OCI-LY1 (cell line): ENCODE measurements around the gene CD248.
A peak's percentile ranks its signal among the peaks of the same experiment; 100 is the strongest.

ENCODE experiments used
- H2AFZ ChIP-seq: fragments of 200-600 bp; sonication (generic), shearing (Covaris generic); 2 replicates; pipeline ENCODE4 v1.6.0; 2014; ENCODE audit warnings: antibody characterized with exemption, mild to moderate bottlenecking, low read length
- H3F3A ChIP-seq: fragments of 200-600 bp; sonication (generic), shearing (Covaris generic); 2 replicates; pipeline ENCODE4 v1.6.0; 2014; ENCODE audit warnings: mild to moderate bottlenecking, antibody characterized with exemption, low read length, moderate library complexity; ENCODE audit not compliant: insufficient read depth
- H3K27ac ChIP-seq: fragments of 200-600 bp; sonication (generic); 2 replicates; pipeline ENCODE4 v1.5.1; 2014; ENCODE audit warnings: low read length, mixed run types, mild to moderate bottlenecking, low read depth; ENCODE audit not compliant: poor library complexity, severe bottlenecking
- H3K27me3 ChIP-seq: fragments of 200-600 bp; sonication (generic); 2 replicates; pipeline ENCODE4 v1.6.0; 2014; ENCODE audit warnings: antibody characterized with exemption, mild to moderate bottlenecking, low read length, moderate library complexity; ENCODE audit not compliant: insufficient read depth
- H3K36me3 ChIP-seq: fragments of 200-600 bp; sonication (generic); 2 replicates; pipeline ENCODE4 v1.6.1; 2014; ENCODE audit warnings: mild to moderate bottlenecking, antibody characterized with exemption, low read length, moderate library complexity, mixed read lengths; ENCODE audit not compliant: insufficient read depth
- H3K4me1 ChIP-seq: fragments of 200-600 bp; sonication (generic); 2 replicates; pipeline ENCODE4 v1.5.1; 2014; ENCODE audit warnings: mild to moderate bottlenecking, low read length, moderate library complexity; ENCODE audit not compliant: insufficient read depth, severe bottlenecking
- H3K4me2 ChIP-seq: fragments of 200-600 bp; sonication (generic), shearing (Covaris generic); 2 replicates; pipeline ENCODE4 v1.6.1; 2014; ENCODE audit warnings: low read length
- H3K4me3 ChIP-seq: fragments of 200-600 bp; sonication (generic); 2 replicates; pipeline ENCODE4 v1.5.1; 2014; ENCODE audit warnings: low read length, low read depth, mild to moderate bottlenecking, mixed read lengths; ENCODE audit not compliant: poor library complexity, severe bottlenecking
- H3K79me2 ChIP-seq: fragments of 200-600 bp; shearing (Covaris generic); 2 replicates; pipeline ENCODE4 v1.6.1; 2016; ENCODE audit warnings: mixed run types, low read length, mixed read lengths; ENCODE audit not compliant: insufficient read depth
- H3K9ac ChIP-seq: fragments of 200-600 bp; sonication (generic), shearing (Covaris generic); 2 replicates; pipeline ENCODE4 v1.6.1; 2014; ENCODE audit warnings: mild to moderate bottlenecking, low read length, mixed read lengths
- H3K9me2 ChIP-seq: fragments of 200-600 bp; sonication (generic), shearing (Covaris generic); 2 replicates; pipeline ENCODE4 v1.6.1; 2014; ENCODE audit warnings: low read depth, mild to moderate bottlenecking, low read length, mixed read lengths
- H3K9me3 ChIP-seq: fragments of 200-600 bp; shearing (Covaris generic); 2 replicates; pipeline ENCODE4 v1.6.1; 2014; ENCODE audit warnings: low read length, mixed read lengths
- H4K20me1 ChIP-seq: fragments of 200-600 bp; sonication (generic), shearing (Covaris generic); 2 replicates; pipeline ENCODE4 v1.6.0; 2016; ENCODE audit warnings: mild to moderate bottlenecking, low read length; ENCODE audit not compliant: insufficient read depth
- CTCF ChIP-seq: fragments of 200-600 bp; sonication (generic), shearing (Covaris generic); IDR thresholded peaks from 2 replicates; pipeline ENCODE4 v1.5.1; 2017; ENCODE audit warnings: mild to moderate bottlenecking, antibody characterized with exemption, low read length, moderate library complexity, mixed read lengths
- EZH2 ChIP-seq: fragments of 200-600 bp; sonication (generic), shearing (Covaris generic); IDR thresholded peaks from 2 replicates; pipeline ENCODE4 v1.8.0; 2017; ENCODE audit warnings: borderline replicate concordance, mixed run types, mild to moderate bottlenecking, antibody characterized with exemption, low read length, moderate library complexity, mixed read lengths

Gene CD248

GRCh38 chr11:66281776-66282467 is 34.9 kb downstream of the CD248 start:
- Histone ChIP-seq H3K9me2 (no peaks in the 10 kb centered on the region), H3K36me3 (no peaks in the 10 kb centered on the region; the same call in 1 of the 2 replicates), H3K4me2 (peak overlapping the region; percentile 8; the same call in 1 of the 2 replicates), H2AFZ (no peak overlapping the region), H3K4me3 (no peak overlapping the region), H4K20me1 (no peaks in the 10 kb centered on the region), H3K9ac (no peak overlapping the region), H3K9me3 (no peaks in the 10 kb centered on the region), H3K27ac (no peak overlapping the region), H3K79me2 (no peaks in the 10 kb centered on the region), H3F3A (0 out of 2 replicates have a peak, but pooled peaks cover 5% of the 10 kb centered on the region), H3K27me3 (no peaks in the 10 kb centered on the region), H3K4me1 (peaks cover 18% of the 10 kb centered on the region)
- TF ChIP-seq EZH2 (no peak), CTCF (no peak)

DNA sequence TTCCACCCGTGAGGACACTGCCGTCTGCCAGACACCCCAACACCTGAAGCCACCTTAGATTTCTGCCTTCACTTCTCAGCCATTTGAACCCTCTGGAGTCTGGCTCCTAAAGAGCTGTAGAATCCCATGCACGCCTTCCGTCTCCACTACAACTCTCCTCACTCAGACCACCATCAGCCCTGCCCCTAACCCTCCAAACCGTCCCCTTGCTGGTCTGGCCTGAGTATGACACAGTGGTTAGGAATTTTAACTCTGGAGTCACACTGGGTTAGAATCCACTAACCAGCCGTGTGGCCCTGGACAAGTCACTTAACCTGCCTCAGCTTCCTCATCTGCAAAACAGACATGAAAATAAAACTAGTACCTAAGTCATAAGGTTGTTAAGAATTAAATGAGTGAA is 35.8 kb downstream of the CD248 start:
- H3K4me2 ChIP-seq: no peak overlapping the region
- H3K9me2 ChIP-seq: no peaks in the 10 kb centered on the region
- no peak overlapping the region for H3K9ac ChIP-seq
- H3K4me1 ChIP-seq: peaks cover 18% of the 10 kb centered on the region
- H2AFZ ChIP-seq: no peak overlapping the region
- H3K9me3 ChIP-seq: no peaks in the 10 kb centered on the region
- H3F3A ChIP-seq: 0 out of 2 replicates have a peak, but pooled peaks cover 5% of the 10 kb centered on the region
- no peaks in the 10 kb centered on the region for H3K27me3 ChIP-seq
- no peaks in the 10 kb centered on the region for H3K79me2 ChIP-seq
- TF ChIP-seq CTCF: no peak
- no peak for TF ChIP-seq EZH2
- peaks cover 5% of the 10 kb centered on the region for H3K36me3 ChIP-seq
- H3K27ac ChIP-seq: no peak overlapping the region
- H4K20me1 ChIP-seq: no peaks in the 10 kb centered on the region
- no peak overlapping the region for H3K4me3 ChIP-seq

- peaks cover 18% of the 10 kb centered on the region for H3K4me1 ChIP-seq
- no peak overlapping the region for H3K27ac ChIP-seq
- TF ChIP-seq EZH2: no peak
- TF ChIP-seq CTCF: no peak
- no peaks in the 10 kb centered on the region for H3K9me2 ChIP-seq
- no peak overlapping the region for H3K9ac ChIP-seq
- no peaks in the 10 kb centered on the region for H3K9me3 ChIP-seq
- H3K79me2 ChIP-seq: no peaks in the 10 kb centered on the region
- H3F3A ChIP-seq: 0 out of 2 replicates have a peak, but pooled peaks cover 5% of the 10 kb centered on the region
- no peaks in the 10 kb centered on the region for H3K27me3 ChIP-seq
- no peak overlapping the region for H2AFZ ChIP-seq
- no peak overlapping the region for H3K4me3 ChIP-seq
- no peak overlapping the region for H3K4me2 ChIP-seq
- no peaks in the 10 kb centered on the region for H4K20me1 ChIP-seq
- peaks cover 8% of the 10 kb centered on the region for H3K36me3 ChIP-seq
These were observed 36.4 kb downstream of the CD248 start for GRCh38 chr11:66280428-66280827.
